ENCODE data around the gene CYSRT1.
"Not testable (repeated sequence)": the region's sequence is repeated elsewhere in the genome, so short reads cannot be mapped to it uniquely, and the experiment has no call there.

CYSRT1 gene

DNA sequence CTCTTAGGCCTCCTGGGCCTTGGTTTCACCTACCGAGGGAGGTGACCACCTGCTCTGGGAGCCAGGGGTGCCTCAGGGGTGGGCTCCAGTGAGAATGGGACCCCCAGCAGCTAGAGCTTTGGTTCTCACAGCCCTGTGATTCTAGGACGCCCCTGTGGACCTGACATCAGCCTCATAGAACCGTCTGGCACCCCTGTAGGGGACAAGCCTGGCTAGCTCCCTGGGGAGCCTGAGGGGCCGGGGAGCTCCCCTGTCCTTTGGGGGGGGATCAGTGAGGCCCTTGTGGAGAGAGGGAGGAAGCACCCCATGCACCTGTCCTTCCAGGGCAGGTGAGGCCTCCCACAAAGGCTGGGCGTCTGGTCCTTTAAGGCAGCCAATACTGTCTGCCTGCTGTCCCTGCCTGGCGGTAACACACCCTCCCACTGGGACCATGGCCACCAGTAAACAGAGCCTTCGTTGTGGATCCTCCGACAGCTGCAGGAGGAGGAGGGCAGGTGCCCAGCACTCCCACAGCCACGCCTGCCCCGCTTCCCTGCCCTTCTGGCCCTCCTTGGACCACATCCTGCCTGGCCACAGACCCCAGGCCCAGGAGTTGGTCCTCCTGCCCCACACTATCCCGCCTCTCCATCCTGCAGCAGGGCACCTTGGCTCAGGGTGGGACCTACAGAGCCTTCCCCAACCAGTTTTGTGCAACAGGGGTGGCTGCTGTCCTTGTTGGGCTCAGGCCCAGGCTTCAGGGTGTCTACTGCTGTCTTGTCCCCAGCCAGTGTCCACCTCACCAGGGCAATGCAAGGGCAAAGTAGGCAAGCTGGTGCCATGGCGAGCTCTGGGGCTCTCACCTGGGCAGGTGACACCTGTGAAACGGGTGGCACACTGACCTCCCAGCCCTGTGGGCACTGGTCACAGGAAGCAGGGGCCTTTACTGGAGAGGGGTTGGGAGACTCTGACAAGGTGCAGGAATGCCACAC, 13.1 kb downstream of the CYSRT1 start:
- DNase-seq (ENCODE audit: low spot score): no peak
- no peak overlapping the region for H3K27ac ChIP-seq (ENCODE audit: poor library complexity, severe bottlenecking)
- H3K36me3 ChIP-seq (ENCODE audit: low read depth): peaks cover 15% of the 10 kb centered on the region
- peaks cover 4% of the 10 kb centered on the region for H3K4me1 ChIP-seq (ENCODE audit: insufficient read depth, poor library complexity, severe bottlenecking)
- H3K4me3 ChIP-seq (ENCODE audit: severe bottlenecking): no peak overlapping the region
- TF ChIP-seq, protein P1, sequence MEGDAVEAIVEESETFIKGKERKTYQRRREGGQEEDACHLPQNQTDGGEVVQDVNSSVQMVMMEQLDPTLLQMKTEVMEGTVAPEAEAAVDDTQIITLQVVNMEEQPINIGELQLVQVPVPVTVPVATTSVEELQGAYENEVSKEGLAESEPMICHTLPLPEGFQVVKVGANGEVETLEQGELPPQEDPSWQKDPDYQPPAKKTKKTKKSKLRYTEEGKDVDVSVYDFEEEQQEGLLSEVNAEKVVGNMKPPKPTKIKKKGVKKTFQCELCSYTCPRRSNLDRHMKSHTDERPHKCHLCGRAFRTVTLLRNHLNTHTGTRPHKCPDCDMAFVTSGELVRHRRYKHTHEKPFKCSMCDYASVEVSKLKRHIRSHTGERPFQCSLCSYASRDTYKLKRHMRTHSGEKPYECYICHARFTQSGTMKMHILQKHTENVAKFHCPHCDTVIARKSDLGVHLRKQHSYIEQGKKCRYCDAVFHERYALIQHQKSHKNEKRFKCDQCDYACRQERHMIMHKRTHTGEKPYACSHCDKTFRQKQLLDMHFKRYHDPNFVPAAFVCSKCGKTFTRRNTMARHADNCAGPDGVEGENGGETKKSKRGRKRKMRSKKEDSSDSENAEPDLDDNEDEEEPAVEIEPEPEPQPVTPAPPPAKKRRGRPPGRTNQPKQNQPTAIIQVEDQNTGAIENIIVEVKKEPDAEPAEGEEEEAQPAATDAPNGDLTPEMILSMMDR (IDR thresholded peaks at IDR 0.05; ENCODE audit: poor library complexity, severe bottlenecking): no peak
- no peaks in the 10 kb centered on the region for H3K9me3 ChIP-seq (ENCODE audit: severe bottlenecking)
- ATAC-seq (ENCODE audit: low read depth): no peak
- H3K27me3 ChIP-seq (ENCODE audit: insufficient read depth, poor library complexity, severe bottlenecking): peaks cover 4% of the 10 kb centered on the region

DNA sequence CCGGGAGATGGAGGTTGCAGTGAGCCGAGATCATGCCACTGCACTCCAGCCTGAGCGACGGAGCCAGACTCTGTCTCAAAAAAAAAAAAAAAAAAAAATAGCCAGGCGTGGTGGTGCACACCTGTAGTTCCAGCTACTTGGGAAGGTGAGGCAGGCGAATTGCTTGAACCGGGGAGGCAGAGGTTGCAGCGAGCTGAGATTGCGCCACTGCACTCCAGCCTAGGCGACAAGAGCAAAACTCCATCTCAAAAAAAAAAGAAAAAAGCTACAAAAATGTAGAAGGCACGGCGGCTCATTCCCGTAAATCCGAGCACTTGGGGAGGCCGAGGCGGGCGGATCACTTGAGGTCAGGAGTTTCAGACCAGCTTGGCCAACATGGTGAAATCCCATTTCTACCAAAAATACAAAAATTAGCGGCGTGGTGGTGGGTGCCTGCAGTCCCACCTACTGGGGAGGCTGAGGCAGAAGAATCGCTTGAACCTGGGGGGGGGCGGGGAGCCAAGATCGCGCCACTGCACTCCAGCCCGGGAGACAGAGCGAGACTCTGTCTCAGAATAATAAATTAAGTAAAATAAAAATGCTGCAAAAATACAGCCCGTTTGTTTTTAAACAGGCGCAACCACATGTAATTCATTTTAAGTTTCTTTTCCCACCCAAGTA, 14.7 kb downstream of the CYSRT1 start:
- not testable (repeated sequence) for H3K9me3 ChIP-seq (ENCODE audit: severe bottlenecking); H3K27me3 ChIP-seq (ENCODE audit: insufficient read depth, poor library complexity, severe bottlenecking); ATAC-seq (ENCODE audit: low read depth); H3K4me1 ChIP-seq (ENCODE audit: insufficient read depth, poor library complexity, severe bottlenecking); DNase-seq (ENCODE audit: low spot score)
- peaks cover 25% of the 10 kb centered on the region for H3K36me3 ChIP-seq (ENCODE audit: low read depth)
- H3K27ac ChIP-seq (ENCODE audit: poor library complexity, severe bottlenecking): peak overlapping the region; percentile 91
- H3K4me3 ChIP-seq (ENCODE audit: severe bottlenecking): peak overlapping the region; percentile 48

DNA sequence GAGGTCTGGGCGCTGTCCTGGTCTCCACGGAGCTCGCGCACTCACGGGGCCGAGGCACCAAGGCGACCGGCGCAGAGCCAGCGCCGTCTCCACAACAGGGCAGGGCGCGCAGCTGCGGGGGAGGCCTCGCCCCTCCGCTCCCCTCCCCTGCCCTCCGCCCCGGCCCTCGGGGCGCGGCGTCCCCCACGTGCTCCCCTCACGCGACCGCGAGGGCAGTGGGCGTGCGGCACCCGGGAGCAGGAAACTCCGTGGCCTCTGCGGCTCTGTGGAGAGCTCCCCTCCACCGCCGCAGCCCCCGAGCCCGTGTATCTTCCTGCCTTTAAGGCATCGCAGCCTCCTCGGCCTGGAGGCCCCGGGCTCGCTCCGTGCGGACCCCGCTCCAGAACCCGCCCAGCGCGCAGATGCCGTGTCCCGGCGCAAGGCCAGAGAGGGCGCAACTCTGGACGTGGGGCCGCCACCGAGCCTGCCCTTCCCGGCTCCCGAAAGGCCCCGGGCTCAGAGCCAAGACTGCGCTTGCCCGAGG, 15.4 kb downstream of the CYSRT1 start:
- Histone ChIP-seq H3K36me3 (ENCODE audit: low read depth) (peaks cover 25% of the 10 kb centered on the region), H3K4me1 (ENCODE audit: insufficient read depth, poor library complexity, severe bottlenecking) (peaks cover 6% of the 10 kb centered on the region), H3K27me3 (ENCODE audit: insufficient read depth, poor library complexity, severe bottlenecking) (no peaks in the 10 kb centered on the region), H3K4me3 (ENCODE audit: severe bottlenecking) (peak overlapping the region; percentile 48), H3K27ac (ENCODE audit: poor library complexity, severe bottlenecking) (peak overlapping the region; percentile 91), H3K9me3 (ENCODE audit: severe bottlenecking) (no peaks in the 10 kb centered on the region)
- DNase-seq (ENCODE audit: low spot score) (no peak), ATAC-seq (ENCODE audit: low read depth) (peak; percentile 13)
- TF ChIP-seq, protein P1 (IDR thresholded peaks at IDR 0.05; ENCODE audit: poor library complexity, severe bottlenecking): peak; percentile 27

DNA sequence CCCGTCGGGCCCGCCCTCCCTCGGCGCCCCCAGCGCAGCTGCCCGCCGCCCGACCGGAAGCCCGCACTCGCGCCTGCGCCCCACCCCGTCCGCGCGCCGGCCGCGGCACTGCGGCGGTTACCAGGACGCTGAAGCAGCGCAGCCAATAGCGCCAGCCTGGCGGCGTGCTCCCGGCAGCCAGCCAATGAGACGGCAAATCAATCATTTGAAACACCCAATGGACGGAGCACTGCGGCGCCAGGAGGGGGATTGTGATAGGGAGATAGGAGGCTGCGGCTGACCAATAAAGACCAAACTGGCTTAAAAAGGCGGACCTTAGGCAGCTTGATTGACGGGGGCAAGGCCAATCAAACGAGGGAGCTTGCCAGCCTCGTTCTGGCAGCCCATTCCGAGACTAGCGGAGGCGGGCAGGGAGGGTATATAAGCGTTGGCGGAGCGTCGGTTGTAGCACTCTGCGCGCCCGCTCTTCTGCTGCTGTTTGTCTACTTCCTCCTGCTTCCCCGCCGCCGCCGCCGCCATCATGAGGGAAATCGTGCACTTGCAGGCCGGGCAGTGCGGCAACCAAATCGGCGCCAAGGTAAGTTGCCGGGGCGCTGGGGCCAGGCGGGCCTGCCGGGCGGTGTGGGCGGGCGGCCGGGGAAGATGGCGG, 16.0 kb downstream of the CYSRT1 start, which contains the start of gene TUBB4B:
TSS of gene TUBB4B (plus strand) at position 447 of the 649 bp plus-strand sequence. CDS start at position 521, 74 bp downstream.
- H3K36me3 ChIP-seq (ENCODE audit: low read depth): peaks cover 25% of the 10 kb centered on the region

More for the DNA sequence above, 16.0 kb downstream of the CYSRT1 start, which contains the start of gene TUBB4B:
- DNase-seq (ENCODE audit: low spot score) (peak; percentile 99), ATAC-seq (ENCODE audit: low read depth) (peak; percentile 72)
- Histone ChIP-seq H3K27ac (ENCODE audit: poor library complexity, severe bottlenecking) (peak within 1 kb of the TSS; percentile 91), H3K4me3 (ENCODE audit: severe bottlenecking) (peak within 1 kb of the TSS; percentile 99), H3K4me1 (ENCODE audit: insufficient read depth, poor library complexity, severe bottlenecking) (peaks cover 6% of the 10 kb centered on the region), H3K27me3 (ENCODE audit: insufficient read depth, poor library complexity, severe bottlenecking) (no peaks in the 10 kb centered on the region), H3K9me3 (ENCODE audit: severe bottlenecking) (no peaks in the 10 kb centered on the region)
- TF ChIP-seq, protein P1 (IDR thresholded peaks at IDR 0.05; ENCODE audit: poor library complexity, severe bottlenecking): no peak
